Left ventricle myocardium inferior (tissue), 1 donor: Measurements from ENCODE around the gene SMPD1. TPM values are rescaled to one million over a fixed set of nuclear protein-coding genes. Genes with fewer than 3 reads are reported as not detected.
A peak's percentile ranks its signal among the peaks of the same experiment; 100 is the strongest.

Experiments used
- DNase-seq: peaks from one replicate; pipeline ENCODE4 v3.0.0-alpha.2; 2020
- H3K27ac ChIP-seq: fragments of 200-600 bp; replicated peaks from 2 replicates; pipeline ENCODE4 v1.8.0; 2021
- H3K27me3 ChIP-seq: fragments of 200-600 bp; 2 replicates; pipeline ENCODE4 v1.8.0; 2021; ENCODE audit warnings: low read depth
- H3K36me3 ChIP-seq: fragments of 200-600 bp; 2 replicates; pipeline ENCODE4 v1.8.0; 2021
- H3K4me1 ChIP-seq: fragments of 200-600 bp; 2 replicates; pipeline ENCODE4 v1.8.0; 2021
- H3K4me3 ChIP-seq: fragments of 200-600 bp; 2 replicates; pipeline ENCODE4 v1.8.0; 2021; ENCODE audit warnings: mild to moderate bottlenecking, moderate library complexity
- H3K9me3 ChIP-seq: fragments of 200-600 bp; replicated peaks from 2 replicates; pipeline ENCODE4 v1.8.0; 2021
- CTCF ChIP-seq: fragments of 200-600 bp; IDR thresholded peaks from 2 replicates; pipeline ENCODE4 v1.8.0; 2021; ENCODE audit warnings: antibody characterized with exemption, mild to moderate bottlenecking, borderline replicate concordance
- intact Hi-C: fragments of 100-400 bp; cut with micrococcal nuclease; formaldehyde crosslinking; loops from one replicate; pipeline ENCODE4 v1.11.0; 2022
- total RNA-seq: library from RNA; stranded (reverse); fragmentation: NEBNext Ultra II Directional; extraction: Animal tissue kit (Norgen Biotek cat#: 25700); gene quantifications from one replicate; pipeline ENCODE4 v1.2.1, GENCODE V29; 2021
- donor health status: DM: no; HTN: yes; CAD: no; lungs with severe emphysema.

The SMPD1 gene
- total RNA-seq, 1 donor from 2014 or later, result 49.7 TPM

DNA sequence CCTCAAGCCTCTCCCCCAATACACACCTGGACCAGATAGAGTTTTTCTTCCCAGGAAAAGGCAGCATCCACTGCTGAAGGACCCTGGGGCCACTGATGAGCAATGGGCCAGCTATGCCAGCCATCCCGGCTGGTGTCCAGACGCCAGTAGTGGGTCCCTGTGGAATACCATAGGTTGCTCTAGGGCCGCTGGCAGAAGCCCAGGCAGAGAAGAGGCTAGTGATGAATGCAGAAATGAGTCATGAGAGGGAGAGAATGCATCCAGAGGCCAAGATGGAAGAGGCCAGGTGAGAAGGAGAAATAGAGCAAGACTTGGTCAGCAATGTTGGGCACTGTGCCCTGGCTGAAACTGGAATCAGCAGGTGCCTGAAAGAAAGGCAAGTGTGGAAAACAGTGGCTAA is 41.6 kb downstream of the SMPD1 start:
- intact Hi-C loops, result no loop called here

DNA sequence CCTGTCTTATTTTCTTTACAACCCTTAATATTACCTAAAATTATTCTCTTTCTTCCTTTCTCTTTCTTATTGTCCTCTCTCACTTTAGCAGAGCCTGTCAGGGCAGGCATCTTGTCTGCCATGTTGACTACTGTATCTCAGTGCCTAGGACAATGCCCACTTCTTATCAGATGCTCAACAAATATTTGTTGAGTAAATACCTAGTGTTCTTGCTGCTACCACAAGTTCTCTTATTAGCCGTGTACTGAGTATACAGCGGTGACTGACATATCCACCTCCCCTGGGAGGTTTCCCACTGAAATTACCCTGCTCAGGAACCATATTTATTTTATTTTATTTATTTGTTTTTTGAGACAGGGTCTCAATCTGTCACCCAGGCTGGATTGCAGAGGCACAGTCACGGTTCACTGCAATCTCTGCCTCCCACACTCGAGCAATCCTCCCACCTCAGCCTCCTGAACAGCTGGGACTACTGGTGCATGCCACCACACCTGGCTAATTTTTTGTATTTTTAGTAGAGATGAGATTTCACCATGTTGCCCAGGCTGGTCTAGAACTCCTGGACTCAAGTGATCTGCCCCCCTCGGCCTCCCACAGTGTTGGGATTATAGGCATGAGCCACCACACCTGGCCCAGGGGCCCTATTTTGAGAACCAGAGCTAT is 43.9 kb downstream of the SMPD1 start:
- no peaks in the 10 kb centered on the region for H3K36me3 ChIP-seq
- H3K27ac ChIP-seq, result no peak overlapping the region
- intact Hi-C loops, result no loop called here
- H3K4me1 ChIP-seq, result no peaks in the 10 kb centered on the region
- H3K4me3 ChIP-seq, result no peak overlapping the region
- no peaks in the 10 kb centered on the region for H3K9me3 ChIP-seq
- no peak for DNase-seq
- TF ChIP-seq CTCF, result no peak
- no peaks in the 10 kb centered on the region for H3K27me3 ChIP-seq

More for the DNA sequence above, 41.6 kb downstream of the SMPD1 start:
- no peak for TF ChIP-seq CTCF
- Histone ChIP-seq H3K36me3 (no peaks in the 10 kb centered on the region), H3K27me3 (no peaks in the 10 kb centered on the region), H3K4me1 (no peaks in the 10 kb centered on the region), H3K9me3 (no peaks in the 10 kb centered on the region), H3K4me3 (no peak overlapping the region), H3K27ac (no peak overlapping the region)
- DNase-seq, result no peak

DNA sequence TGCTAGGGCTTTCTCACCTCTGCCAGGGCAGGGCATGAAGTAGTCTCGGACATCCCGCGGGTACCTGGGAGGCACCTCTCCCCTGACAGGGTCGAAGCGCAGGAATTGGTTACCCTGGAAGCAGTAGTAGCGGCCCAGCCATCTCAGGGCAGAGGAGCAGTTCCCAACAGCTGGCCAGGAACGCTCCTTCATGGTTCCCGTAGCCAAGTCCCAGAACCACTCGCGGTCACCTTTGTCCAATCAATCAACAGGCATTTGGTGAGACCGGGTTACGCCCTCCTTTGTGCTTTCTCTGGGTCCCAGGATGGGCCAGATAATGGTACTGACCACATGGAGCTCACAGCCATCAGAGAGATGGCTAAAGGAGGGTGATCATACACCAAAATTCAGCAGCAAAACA is 47.1 kb downstream of the SMPD1 start:
- no peak for DNase-seq
- H3K4me3 ChIP-seq, result no peak overlapping the region
- H3K36me3 ChIP-seq, result no peaks in the 10 kb centered on the region
- TF ChIP-seq CTCF, result no peak
- intact Hi-C loops, result no loop called here
- no peaks in the 10 kb centered on the region for H3K9me3 ChIP-seq
- no peaks in the 10 kb centered on the region for H3K27me3 ChIP-seq
- no peaks in the 10 kb centered on the region for H3K4me1 ChIP-seq
- H3K27ac ChIP-seq, result no peak overlapping the region

GRCh38 chr11:6437993-6438392 is 47.7 kb downstream of the SMPD1 start:
- DNase-seq, result no peak
- Histone ChIP-seq H3K27me3 (no peaks in the 10 kb centered on the region), H3K4me3 (no peak overlapping the region), H3K36me3 (no peaks in the 10 kb centered on the region), H3K4me1 (no peaks in the 10 kb centered on the region), H3K9me3 (no peaks in the 10 kb centered on the region), H3K27ac (no peak overlapping the region)
- no peak for TF ChIP-seq CTCF
- intact Hi-C loops, result no loop called here

- no peak overlapping the region for H3K4me3 ChIP-seq
- H3K9me3 ChIP-seq, result no peaks in the 10 kb centered on the region
- no peaks in the 10 kb centered on the region for H3K4me1 ChIP-seq
- TF ChIP-seq CTCF, result peak; percentile 74
- H3K27ac ChIP-seq, result no peak overlapping the region
- intact Hi-C loops, result no loop called here
- no peaks in the 10 kb centered on the region for H3K27me3 ChIP-seq
- H3K36me3 ChIP-seq, result no peaks in the 10 kb centered on the region
- DNase-seq, result no peak
Observed at GRCh38 chr11:6438979-6439571, 48.8 kb downstream of the SMPD1 start.
